K562 (cell line): ENCODE results near the gene SEMA5A. TPM values are rescaled to one million over a fixed set of nuclear protein-coding genes. Genes with fewer than 3 reads are reported as not detected.

Experiments used
- ATAC-seq: fragments of 200-7000 bp; cut with Tn5 transposase; 3 replicates; pipeline ENCODE4 v1.9.1; 2020; ENCODE audit warnings: moderate library complexity
- BruUV-seq: library from RNA; stranded (reverse); fragments of 400-500 nt; replicated peaks from 2 replicates; lab custom pipeline; 2021; lab: Mats Ljungman, UMichigan
- CTCF ChIA-PET: fragments of 300-600 bp; formaldehyde crosslinking; extraction: SDS; loops from one replicate; lab custom pipeline; 2021; ENCODE audit warnings: low intra/inter-chr PET ratio; lab: Yijun Ruan, JAX
- POLR2A ChIA-PET: fragments of 300-600, 350-650 bp; sonication (Branson Sonifier 250); formaldehyde crosslinking; extraction: SDS; loops from one replicate; lab custom pipeline; 2021; ENCODE audit warnings: antibody characterized with exemption, inconsistent platforms; lab: Yijun Ruan, JAX
- DNase-seq, 4 experiments: peaks; one replicate each; pipeline versions ENCODE4 v3.0.0 to v3.0.0-alpha.2; 2011 to 2018; ENCODE audit warnings: low spot score in 3 of 4, mixed read lengths in 3 of 4; ENCODE audit errors: extremely low read depth in 1 of 4
- FAIRE-seq: peaks from 2 replicates; lab custom pipeline; 2011; peaks lifted over from hg19 to GRCh38; lab: Jason Lieb, UNC
- H2AFZ ChIP-seq: 2 replicates; pipeline ENCODE4 v1.6.0; 2011; ENCODE audit warnings: low read depth, low read length, control low read depth, inconsistent platforms
- H3K27ac ChIP-seq: fragments of 200-600 bp; 3 replicates; pipeline ENCODE4 v1.8.0; 2011; ENCODE audit warnings: low read depth, mild to moderate bottlenecking, control low read depth, inconsistent platforms, low read length, moderate library complexity, mixed read lengths; ENCODE audit errors: extremely low read depth
- H3K27me3 ChIP-seq, 2 experiments: fragments of 300-600 bp in 1 of 2; 2 replicates in 1 of 2; 3 replicates in 1 of 2; pipeline versions ENCODE4 v1.6.0 to v1.8.0; 2011; ENCODE audit warnings: inconsistent platforms in 2 of 2, low read length in 2 of 2, mild to moderate bottlenecking in 1 of 2, mixed read lengths in 1 of 2, moderate library complexity in 1 of 2; ENCODE audit not compliant: control insufficient read depth in 2 of 2, insufficient read depth in 2 of 2
- H3K36me3 ChIP-seq: fragments of 300-600 bp; 3 replicates; pipeline ENCODE4 v1.8.0; 2011; ENCODE audit warnings: mild to moderate bottlenecking, low read length, inconsistent platforms; ENCODE audit not compliant: control insufficient read depth, insufficient read depth
- H3K4me1 ChIP-seq, 2 experiments: fragments of 200-600 bp in 1 of 2; replicated peaks in 1 of 2; 2 replicates in 1 of 2; 3 replicates in 1 of 2; pipeline versions ENCODE4 v1.5.1 to v1.8.0; 2011; ENCODE audit warnings: inconsistent platforms in 2 of 2, low read length in 2 of 2, mild to moderate bottlenecking in 1 of 2, mixed read lengths in 1 of 2, moderate library complexity in 1 of 2; ENCODE audit not compliant: control insufficient read depth in 2 of 2, insufficient read depth in 2 of 2
- H3K4me2 ChIP-seq: 2 replicates; pipeline ENCODE4 v1.6.1; 2011; ENCODE audit warnings: low read length, control low read depth, inconsistent platforms, mixed read lengths; ENCODE audit not compliant: insufficient read depth
- H3K4me3 ChIP-seq: fragments of 200-600 bp; sonication (generic), shearing (Covaris generic); 2 replicates; pipeline ENCODE4 v1.5.1; 2016; ENCODE audit warnings: control low read depth, inconsistent platforms
- H3K79me2 ChIP-seq: fragments of 200-600 bp; 3 replicates; pipeline ENCODE4 v1.8.0; 2011; ENCODE audit warnings: low read length, inconsistent platforms; ENCODE audit not compliant: control insufficient read depth, insufficient read depth
- H3K9ac ChIP-seq, 2 experiments: 2 replicates each; pipeline versions ENCODE4 v1.6.0 to v1.6.1; 2011; ENCODE audit warnings: low read depth in 2 of 2, low read length in 2 of 2, control low read depth in 1 of 2, inconsistent platforms in 1 of 2, mild to moderate bottlenecking in 1 of 2, mixed read lengths in 1 of 2; ENCODE audit not compliant: insufficient read depth in 1 of 2
- H3K9me1 ChIP-seq: one replicate; pipeline ENCODE4 v1.6.0; 2011; ENCODE audit warnings: inconsistent platforms, mild to moderate bottlenecking, low read length, moderate library complexity; ENCODE audit not compliant: control insufficient read depth, insufficient read depth
- H3K9me3 ChIP-seq: replicated peaks from 2 replicates; pipeline ENCODE4 v1.5.1; 2011; ENCODE audit warnings: low read depth, low read length, inconsistent platforms; ENCODE audit not compliant: control insufficient read depth, insufficient read depth
- H4K20me1 ChIP-seq: replicated peaks from 2 replicates; pipeline ENCODE4 v1.6.1; 2011; ENCODE audit warnings: low read length, inconsistent platforms, mixed read lengths; ENCODE audit not compliant: control insufficient read depth, insufficient read depth
- CEBPB ChIP-seq: fragments of 450-650 bp; IDR thresholded peaks from 2 replicates; pipeline ENCODE4 v1.6.1; 2016; ENCODE audit warnings: missing genetic modification characterization, missing compliant biosample characterization
- CREM ChIP-seq: IDR thresholded peaks from 2 replicates; pipeline ENCODE4 v1.6.1; 2014; ENCODE audit warnings: antibody characterized with exemption, low read depth
- ELK1 ChIP-seq: sonication (generic); formaldehyde crosslinking; IDR thresholded peaks from 2 replicates; pipeline ENCODE4 v1.8.1; 2022; ENCODE audit warnings: missing genetic modification reagents
- GTF2E2 ChIP-seq: fragments of 200-800 bp; sonication (Bioruptor generic); IDR thresholded peaks from 2 replicates; pipeline ENCODE4 v1.6.1; 2016; ENCODE audit warnings: missing genetic modification characterization, missing compliant biosample characterization
- RAD51 ChIP-seq: fragments of 450-650 bp; IDR thresholded peaks from 2 replicates; pipeline ENCODE4 v1.7.1; 2016; ENCODE audit warnings: low read depth, mild to moderate bottlenecking, borderline replicate concordance
- SIX5 ChIP-seq, 2 experiments: IDR thresholded peaks; 2 replicates each; pipeline ENCODE4 v1.6.1; 2011; ENCODE audit warnings: low read length in 2 of 2, borderline replicate concordance in 1 of 2, low read depth in 1 of 2, mild to moderate bottlenecking in 1 of 2, moderate library complexity in 1 of 2; ENCODE audit not compliant: insufficient read depth in 1 of 2
- SLC30A9 ChIP-seq: fragments of 250-450 bp; sonication (Bioruptor Pico); IDR thresholded peaks from 2 replicates; pipeline ENCODE4 v1.8.0; 2022; ENCODE audit warnings: mild to moderate bottlenecking, moderate library complexity
- TEAD4 ChIP-seq, 2 experiments: sonication (generic) in 1 of 2; formaldehyde crosslinking in 1 of 2; IDR thresholded peaks; 2 replicates each; pipeline versions ENCODE4 v1.6.1 to v1.8.0; 2012 to 2022; ENCODE audit warnings: borderline replicate concordance in 1 of 2, inconsistent platforms in 1 of 2, low read length in 1 of 2, mild to moderate bottlenecking in 1 of 2, missing genetic modification reagents in 1 of 2
- ZBTB12 ChIP-seq: fragments of 250-450 bp; sonication (Bioruptor Pico); IDR thresholded peaks from 2 replicates; pipeline ENCODE4 v1.4.0; 2020
- ZBTB43 ChIP-seq: sonication (generic); formaldehyde crosslinking; IDR thresholded peaks from 2 replicates; pipeline ENCODE4 v1.8.0; 2023; ENCODE audit warnings: mild to moderate bottlenecking, missing genetic modification reagents
- ZNF551 ChIP-seq: fragments of 250-450 bp; sonication (Bioruptor Pico); IDR thresholded peaks from 2 replicates; pipeline ENCODE4 v1.5.0; 2021; ENCODE audit warnings: mild to moderate bottlenecking, moderate library complexity
- WGBS: fragments of 100-300 bp; shearing (Covaris generic); methylation state at CpG from one replicate; pipeline ENCODE4 v1.1.6; 2016; ENCODE audit warnings: low coverage, mixed read lengths; ENCODE audit not compliant: insufficient coverage; ENCODE audit errors: missing lambda C conversion rate; 5-methylcytosine and 5-hydroxymethylcytosine counted together
- in situ Hi-C: fragments of 300-500 bp; cut with MboI; formaldehyde crosslinking; loops from 4 replicates; pipeline ENCODE4 v1.15.0; 2018; ENCODE audit warnings: inconsistent platforms, mixed read lengths
- intact Hi-C: fragments of 100-400 bp; cut with micrococcal nuclease; formaldehyde crosslinking; loops from 2 replicates; pipeline ENCODE4 v1.14.2; 2022
- polyA plus RNA-seq, 8 experiments: library from polyadenylated mRNA; depleted of rRNA in 4 of 8; stranded (reverse) in 5 of 8; unstranded in 3 of 8; fragments of >200 nt; fragmentation: Nextera tagmentation in 2 of 8; fragmentation: Illumina TruSeq in 1 of 8; extraction: Ambion mirVana in 2 of 8; extraction: Trizol in 1 of 8; gene quantifications; 2 replicates each; pipeline versions ENCODE4 v1.2.1 to v1.2.3, GENCODE V29; 2011 to 2014; ENCODE audit warnings: inconsistent platforms in 1 of 8, missing spikeins in 1 of 8
- total RNA-seq, 7 experiments: library from RNA; depleted of rRNA in 6 of 7; stranded (reverse); fragments of >200 nt in 6 of 7; fragmentation: Illumina TruSeq in 2 of 7; extraction: Trizol in 2 of 7; gene quantifications; 2 replicates each; pipeline versions ENCODE4 v1.2.1 to v1.2.3, GENCODE V29; 2011 to 2021; ENCODE audit warnings: low replicate concordance in 1 of 7

Gene SEMA5A
- total and polyA plus RNA-seq, 9 of the 15 experiments (the other 6 are each of a cell fraction or from before 2014, with no cell fraction given): 0.02 TPM; not detected in 8

GRCh38 chr5:9373571-9373970, 172.3 kb downstream of the SEMA5A start:
- POLR2A ChIA-PET: interaction anchor here (0.7 kb wide), 1 partner anchor 13 kb away, joined by 3 read pairs; no protein-coding TSS in a partner anchor
- intact Hi-C loops: no loop called here
- in situ Hi-C loops: no loop called here

GRCh38 chr5:9370256-9370655, 175.6 kb downstream of the SEMA5A start:
- no peak overlapping the region for H2AFZ ChIP-seq
- no peak for ATAC-seq
- no peaks in the 10 kb centered on the region for H3K36me3 ChIP-seq
- no peaks in the 10 kb centered on the region for H4K20me1 ChIP-seq
- H3K9me1 ChIP-seq: no peaks in the 10 kb centered on the region
- no peak for FAIRE-seq
- POLR2A ChIA-PET: no interaction called here
- no peaks in the 10 kb centered on the region for H3K9me3 ChIP-seq
- CTCF ChIA-PET: no interaction called here
- H3K27ac ChIP-seq: no peak overlapping the region
- H3K27me3 ChIP-seq: no peaks in the 10 kb centered on the region
- H3K9ac ChIP-seq: no peak overlapping the region
- 0% methylated on average over 2 of the region's 2 CpGs for WGBS
- in situ Hi-C loops (no loop called here), intact Hi-C loops (no loop called here)
- DNase-seq: no peak
- H3K4me2 ChIP-seq: no peak overlapping the region
- H3K4me1 ChIP-seq: no peaks in the 10 kb centered on the region
- no peaks in the 10 kb centered on the region for H3K79me2 ChIP-seq
- H3K4me3 ChIP-seq: no peak overlapping the region
- no TSS peak for BruUV-seq
- TF ChIP-seq GTF2E2 (tag) (no peak), RAD51 (no peak), ELK1 (CRISPR knock-in tag) (no peak), ZNF551 (CRISPR knock-in tag) (no peak), ZBTB43 (CRISPR knock-in tag) (no peak), SLC30A9 (no peak), CREM (no peak), TEAD4 (IDR thresholded peaks at IDR 0.05; ENCODE audit: low read length) (no peak), TEAD4 (CRISPR knock-in tag; IDR thresholded peaks at IDR 0.05; ENCODE audit: borderline replicate concordance) (no peak)

More at GRCh38 chr5:9373571-9373970, 172.3 kb downstream of the SEMA5A start:
- no TSS peak for BruUV-seq
- CTCF ChIA-PET: no interaction called here
- H4K20me1 ChIP-seq: no peaks in the 10 kb centered on the region
- no peaks in the 10 kb centered on the region for H3K9me1 ChIP-seq
- H3K27me3 ChIP-seq: no peaks in the 10 kb centered on the region
- no peak overlapping the region for H2AFZ ChIP-seq
- H3K9ac ChIP-seq: no peak overlapping the region
- no peak for FAIRE-seq
- H3K9me3 ChIP-seq: no peaks in the 10 kb centered on the region
- H3K36me3 ChIP-seq: no peaks in the 10 kb centered on the region
- ATAC-seq: no peak
- H3K79me2 ChIP-seq: no peaks in the 10 kb centered on the region
- no peak for TF ChIP-seq CEBPB
- no peak for TF ChIP-seq ZBTB12 (CRISPR knock-in tag)
- no peak for TF ChIP-seq SIX5 (IDR thresholded peaks at IDR 0.05; ENCODE audit: borderline replicate concordance in 1 of 2, insufficient read depth in 1 of 2, low read depth in 1 of 2, low read length in 2 of 2)
- DNase-seq: no peak
- H3K4me3 ChIP-seq: no peak overlapping the region
- H3K4me1 ChIP-seq: no peaks in the 10 kb centered on the region
- WGBS: 0% methylated on average over 2 of the region's 2 CpGs
- no peak overlapping the region for H3K27ac ChIP-seq
- no peak overlapping the region for H3K4me2 ChIP-seq
